ENCODE results near the gene CELF2.

DNA sequence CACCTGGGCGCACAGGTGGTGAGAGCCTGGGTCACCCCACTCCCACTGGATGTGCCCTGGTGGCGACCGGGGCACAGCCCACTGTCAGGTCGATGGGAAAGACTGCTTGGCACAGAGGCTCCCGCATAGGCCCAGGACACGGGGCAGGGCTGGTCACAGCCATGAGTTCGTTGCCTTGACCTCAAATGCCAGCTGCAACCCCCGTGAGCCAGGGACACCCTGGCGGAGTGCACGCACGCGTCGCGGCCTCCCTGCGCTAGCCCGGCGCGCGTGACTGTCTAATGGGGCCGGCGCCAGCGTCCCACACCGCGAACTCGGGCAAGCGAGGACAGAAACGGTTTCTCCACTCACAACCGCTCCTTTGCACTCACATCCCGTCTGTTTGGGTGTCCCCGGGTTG, 326.4 kb downstream of the CELF2 start:
- no peak for TF ChIP-seq POLR2A (IDR thresholded peaks at IDR 0.05; ENCODE audit: extremely low read depth, insufficient read length)
- TF ChIP-seq, protein P1, sequence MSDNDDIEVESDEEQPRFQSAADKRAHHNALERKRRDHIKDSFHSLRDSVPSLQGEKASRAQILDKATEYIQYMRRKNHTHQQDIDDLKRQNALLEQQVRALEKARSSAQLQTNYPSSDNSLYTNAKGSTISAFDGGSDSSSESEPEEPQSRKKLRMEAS (IDR thresholded peaks at IDR 0.05; ENCODE audit: low read depth, low read length), result no peak
- TF ChIP-seq CTCF (IDR thresholded peaks at IDR 0.05; ENCODE audit: low read depth, low read length), result no peak
- TF ChIP-seq MYC (IDR thresholded peaks at IDR 0.05; ENCODE audit: low read depth, low read length), result no peak

All from NB4 (cell line).